ENCODE data around the gene ARHGAP45. TPM values are rescaled to one million over a fixed set of nuclear protein-coding genes. Genes with fewer than 3 reads are reported as not detected.

The ARHGAP45 gene
- total RNA-seq, 1 donor from 2014 or later: 3.0 TPM

- H3K4me2 ChIP-seq (ENCODE audit: low read length): no peak overlapping the region
Observed at GRCh38 chr19:1098177-1099051, 31.4 kb downstream of the ARHGAP45 start.

GRCh38 chr19:1101337-1101698, 34.4 kb downstream of the ARHGAP45 start:
- Histone ChIP-seq H3K27ac (ENCODE audit: low read depth, low read length) (peak overlapping the region; percentile 88), H4K20me1 (ENCODE audit: insufficient read depth, low read length) (peaks cover 14% of the 10 kb centered on the region), H2AFZ (ENCODE audit: low read depth, low read length) (no peak overlapping the region), H3K27me3 (ENCODE audit: insufficient read depth, low read length) (no peaks in the 10 kb centered on the region), H3K79me2 (ENCODE audit: insufficient read depth, low read length) (peaks cover 17% of the 10 kb centered on the region), H3K4me1 (ENCODE audit: insufficient read depth, low read length) (peaks cover 47% of the 10 kb centered on the region), H3K4me2 (ENCODE audit: low read length) (peak overlapping the region; percentile 75), H3K9ac (ENCODE audit: low read length) (peak overlapping the region; percentile 70), H3K9me3 (ENCODE audit: insufficient read depth, low read depth, low read length) (no peaks in the 10 kb centered on the region), H3K4me3 (ENCODE audit: insufficient read depth, low read depth, low read length) (no peak overlapping the region), H3K36me3 (ENCODE audit: insufficient read depth, low read length) (no peaks in the 10 kb centered on the region)
- H3K27ac Mint-ChIP-seq (ENCODE audit: unreplicated experiment): no peak overlapping the region
- FAIRE-seq (no peak), DNase-seq (ENCODE audit: low read depth) (no peak)
- peaks cover 4% of the 10 kb centered on the region for H3K36me3 Mint-ChIP-seq (ENCODE audit: low read depth, unreplicated experiment)
- TF ChIP-seq EZH2 (IDR thresholded peaks at IDR 0.05; ENCODE audit: insufficient read depth, low read length) (no peak), CTCF (IDR thresholded peaks at IDR 0.05; ENCODE audit: insufficient read depth, low read depth, low read length) (no peak)
- no peak overlapping the region for H3K4me3 Mint-ChIP-seq (ENCODE audit: unreplicated experiment)
- H3K27me3 Mint-ChIP-seq (ENCODE audit: low read depth, unreplicated experiment): no peaks in the 10 kb centered on the region
- peaks cover 11% of the 10 kb centered on the region for H3K4me1 Mint-ChIP-seq (ENCODE audit: low read depth, unreplicated experiment)
- H3K9me3 Mint-ChIP-seq (ENCODE audit: unreplicated experiment): peaks cover 4% of the 10 kb centered on the region

More at GRCh38 chr19:1098177-1099051, 31.4 kb downstream of the ARHGAP45 start:
- Histone ChIP-seq H4K20me1 (ENCODE audit: insufficient read depth, low read length) (peaks cover 14% of the 10 kb centered on the region), H3K27me3 (ENCODE audit: insufficient read depth, low read length) (no peaks in the 10 kb centered on the region), H3K9ac (ENCODE audit: low read length) (peak overlapping the region; percentile 27), H3K4me1 (ENCODE audit: insufficient read depth, low read length) (peaks cover 46% of the 10 kb centered on the region), H3K9me3 (ENCODE audit: insufficient read depth, low read depth, low read length) (no peaks in the 10 kb centered on the region), H3K4me3 (ENCODE audit: insufficient read depth, low read depth, low read length) (no peak overlapping the region), H3K27ac (ENCODE audit: low read depth, low read length) (peak overlapping the region; percentile 58), H2AFZ (ENCODE audit: low read depth, low read length) (no peak overlapping the region), H3K79me2 (ENCODE audit: insufficient read depth, low read length) (peaks cover 18% of the 10 kb centered on the region), H3K36me3 (ENCODE audit: insufficient read depth, low read length) (no peaks in the 10 kb centered on the region)
- no peaks in the 10 kb centered on the region for H3K27me3 Mint-ChIP-seq (ENCODE audit: low read depth, unreplicated experiment)
- H3K4me3 Mint-ChIP-seq (ENCODE audit: unreplicated experiment): peak overlapping the region; percentile 55
- TF ChIP-seq EZH2 (IDR thresholded peaks at IDR 0.05; ENCODE audit: insufficient read depth, low read length): no peak
- TF ChIP-seq CTCF (IDR thresholded peaks at IDR 0.05; ENCODE audit: insufficient read depth, low read depth, low read length): no peak
- DNase-seq (ENCODE audit: low read depth): no peak
- FAIRE-seq: no peak
- H3K4me1 Mint-ChIP-seq (ENCODE audit: low read depth, unreplicated experiment): peaks cover 17% of the 10 kb centered on the region
- peaks cover 4% of the 10 kb centered on the region for H3K9me3 Mint-ChIP-seq (ENCODE audit: unreplicated experiment)
- H3K36me3 Mint-ChIP-seq (ENCODE audit: low read depth, unreplicated experiment): peaks cover 7% of the 10 kb centered on the region
- H3K27ac Mint-ChIP-seq (ENCODE audit: unreplicated experiment): peak overlapping the region; percentile 75

All from astrocyte (in vitro differentiated cells and primary cell).